ENCODE measurements around the gene KIF5C. TPM values are rescaled to one million over a fixed set of nuclear protein-coding genes. Genes with fewer than 3 reads are reported as not detected.

The KIF5C gene
- polyA plus RNA-seq, 1 experiment, result 0.17 TPM

DNA sequence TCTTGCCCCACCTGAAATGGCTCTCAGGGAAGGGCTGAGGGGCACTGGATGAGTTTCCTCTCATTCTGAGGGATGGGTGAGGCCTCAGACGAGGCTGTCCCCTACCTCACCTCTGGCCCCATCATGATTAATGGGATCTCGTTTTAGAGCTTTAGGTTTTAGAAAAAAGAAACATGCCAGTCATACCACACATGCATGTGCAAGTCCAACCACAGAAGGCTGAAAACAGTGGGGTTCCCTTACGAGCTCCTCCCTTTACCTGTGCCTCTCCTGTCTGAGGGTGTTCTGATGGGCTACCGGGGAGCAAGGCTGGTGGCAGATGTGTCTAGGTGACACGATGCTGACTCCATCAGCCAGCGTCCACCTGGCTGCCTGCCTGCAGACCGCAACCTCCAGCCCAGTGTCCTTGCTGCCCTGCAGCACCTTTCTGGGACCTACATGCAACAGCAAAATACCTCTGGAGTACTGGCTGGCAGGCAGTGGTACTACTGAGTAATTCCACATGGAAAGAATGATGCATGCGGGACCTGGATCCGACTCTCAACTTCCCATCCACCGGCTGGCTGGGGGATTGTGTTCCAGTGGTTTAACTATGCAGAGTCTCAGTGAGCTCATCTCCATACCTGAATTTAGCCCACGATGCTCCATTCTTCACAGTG lies 154.4 kb downstream of the KIF5C start:
- Histone ChIP-seq H3K4me3 (ENCODE audit: low read depth, low read length) (no peak overlapping the region), H3K27me3 (ENCODE audit: control insufficient read depth, insufficient read depth, low read length) (peaks cover 2% of the 10 kb centered on the region; the same call in 1 of the 2 replicates), H3K36me3 (ENCODE audit: control insufficient read depth, insufficient read depth, low read length) (no peaks in the 10 kb centered on the region)
- TF ChIP-seq, protein P1, sequence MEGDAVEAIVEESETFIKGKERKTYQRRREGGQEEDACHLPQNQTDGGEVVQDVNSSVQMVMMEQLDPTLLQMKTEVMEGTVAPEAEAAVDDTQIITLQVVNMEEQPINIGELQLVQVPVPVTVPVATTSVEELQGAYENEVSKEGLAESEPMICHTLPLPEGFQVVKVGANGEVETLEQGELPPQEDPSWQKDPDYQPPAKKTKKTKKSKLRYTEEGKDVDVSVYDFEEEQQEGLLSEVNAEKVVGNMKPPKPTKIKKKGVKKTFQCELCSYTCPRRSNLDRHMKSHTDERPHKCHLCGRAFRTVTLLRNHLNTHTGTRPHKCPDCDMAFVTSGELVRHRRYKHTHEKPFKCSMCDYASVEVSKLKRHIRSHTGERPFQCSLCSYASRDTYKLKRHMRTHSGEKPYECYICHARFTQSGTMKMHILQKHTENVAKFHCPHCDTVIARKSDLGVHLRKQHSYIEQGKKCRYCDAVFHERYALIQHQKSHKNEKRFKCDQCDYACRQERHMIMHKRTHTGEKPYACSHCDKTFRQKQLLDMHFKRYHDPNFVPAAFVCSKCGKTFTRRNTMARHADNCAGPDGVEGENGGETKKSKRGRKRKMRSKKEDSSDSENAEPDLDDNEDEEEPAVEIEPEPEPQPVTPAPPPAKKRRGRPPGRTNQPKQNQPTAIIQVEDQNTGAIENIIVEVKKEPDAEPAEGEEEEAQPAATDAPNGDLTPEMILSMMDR (IDR thresholded peaks at IDR 0.05; ENCODE audit: insufficient read depth, low read depth, low read length), result no peak
- no peak for DNase-seq (ENCODE audit: low read depth)
- POLR2A ChIA-PET, result no interaction called here
- CTCF ChIA-PET, result interaction anchor here (1.1 to 2.7 kb wide), 3 partner anchors 10 to 12 kb away, joined by 4 to 19 read pairs (median 10); no protein-coding TSS in a partner anchor

DNA sequence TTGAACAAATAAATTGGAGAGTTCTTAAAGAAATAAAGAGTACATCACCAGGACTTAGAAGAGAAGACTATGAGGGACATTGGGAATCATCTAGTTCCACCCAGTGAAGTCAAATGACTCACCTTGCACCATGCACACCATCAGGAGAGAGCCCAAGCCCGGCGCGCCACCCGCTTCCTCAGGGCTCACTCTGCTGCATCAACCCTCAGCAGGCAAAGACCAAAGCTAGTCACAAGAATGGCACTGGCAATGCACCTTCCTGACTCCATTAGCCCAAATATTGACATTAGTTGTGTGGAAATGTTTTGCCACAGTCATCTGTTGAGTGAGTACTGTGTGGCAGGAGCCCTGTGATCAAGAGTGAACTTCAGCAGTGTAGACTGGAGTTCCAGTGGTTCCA lies 156.4 kb downstream of the KIF5C start:
- TF ChIP-seq, protein P1 (IDR thresholded peaks at IDR 0.05; ENCODE audit: insufficient read depth, low read depth, low read length), result no peak
- DNase-seq (ENCODE audit: low read depth), result no peak
- ChIA-PET POLR2A (no interaction called here), CTCF (interaction anchor here (0.8 to 2.1 kb wide), 4 partner anchors 8 to 282 kb away, joined by 3 to 10 read pairs (median 4); no protein-coding TSS in a partner anchor)
- peaks cover 2% of the 10 kb centered on the region; the same call in 1 of the 2 replicates for H3K27me3 ChIP-seq (ENCODE audit: control insufficient read depth, insufficient read depth, low read length)
- H3K4me3 ChIP-seq (ENCODE audit: low read depth, low read length), result no peak overlapping the region
- no peaks in the 10 kb centered on the region for H3K36me3 ChIP-seq (ENCODE audit: control insufficient read depth, insufficient read depth, low read length)

DNA sequence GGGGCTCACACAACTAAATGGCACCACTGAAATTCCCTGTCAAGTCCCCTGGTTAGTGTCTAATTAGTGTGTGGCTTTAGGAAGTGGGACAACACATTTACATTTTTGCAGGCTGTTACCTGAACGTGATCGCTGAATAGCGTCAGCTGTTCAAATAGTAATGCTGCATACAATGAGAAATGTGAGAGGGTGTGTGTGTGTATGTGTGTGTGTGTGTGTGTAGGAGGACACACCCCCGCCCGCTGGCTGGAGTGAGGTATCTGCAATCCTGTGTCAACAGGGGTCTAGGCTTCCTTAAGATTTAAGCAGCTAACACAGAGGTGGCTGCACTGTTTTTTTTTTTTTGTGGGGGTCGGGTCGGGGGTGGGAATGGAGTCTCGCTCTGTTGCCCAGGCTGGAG lies 158.7 kb downstream of the KIF5C start:
- TF ChIP-seq, protein P1 (IDR thresholded peaks at IDR 0.05; ENCODE audit: insufficient read depth, low read depth, low read length), result no peak
- H3K36me3 ChIP-seq (ENCODE audit: control insufficient read depth, insufficient read depth, low read length), result no peaks in the 10 kb centered on the region
- POLR2A ChIA-PET, result no interaction called here
- H3K27me3 ChIP-seq (ENCODE audit: control insufficient read depth, insufficient read depth, low read length), result peaks cover 2% of the 10 kb centered on the region
- H3K4me3 ChIP-seq (ENCODE audit: low read depth, low read length), result no peak overlapping the region
- CTCF ChIA-PET, result interaction anchor here (1.0 to 1.2 kb wide), 2 partner anchors 15 to 527 kb away, joined by 3 to 4 read pairs; no protein-coding TSS in a partner anchor
- no peak for DNase-seq (ENCODE audit: low read depth)

DNA sequence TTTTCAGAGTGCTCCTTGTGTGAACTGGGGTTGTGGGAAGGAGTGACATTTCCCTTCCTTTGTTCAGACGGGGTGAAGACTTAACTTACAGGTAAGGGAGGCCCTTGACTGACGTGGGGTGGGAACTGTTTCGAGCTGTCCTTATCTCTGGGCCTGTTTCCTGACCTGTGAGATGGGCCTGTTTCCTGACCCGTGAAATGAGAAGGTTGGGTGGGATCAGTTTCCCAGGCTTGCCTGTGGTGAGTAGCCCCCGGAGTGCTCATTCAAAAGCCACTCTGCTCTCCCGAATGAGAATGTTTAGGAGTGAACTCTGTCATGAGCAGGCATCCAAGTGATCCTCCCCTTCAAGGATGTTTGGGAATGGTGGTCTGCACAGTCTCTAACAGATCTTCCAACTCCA lies 159.4 kb downstream of the KIF5C start:
- DNase-seq (ENCODE audit: low read depth), result no peak
- H3K36me3 ChIP-seq (ENCODE audit: control insufficient read depth, insufficient read depth, low read length), result no peaks in the 10 kb centered on the region
- peaks cover 4% of the 10 kb centered on the region for H3K27me3 ChIP-seq (ENCODE audit: control insufficient read depth, insufficient read depth, low read length)
- no peak overlapping the region for H3K4me3 ChIP-seq (ENCODE audit: low read depth, low read length)
- ChIA-PET POLR2A (no interaction called here), CTCF (interaction anchor here (0.9 kb wide), 1 partner anchor 22 kb away, joined by 3 read pairs; no protein-coding TSS in a partner anchor)
- TF ChIP-seq, protein P1 (IDR thresholded peaks at IDR 0.05; ENCODE audit: insufficient read depth, low read depth, low read length), result no peak

DNA sequence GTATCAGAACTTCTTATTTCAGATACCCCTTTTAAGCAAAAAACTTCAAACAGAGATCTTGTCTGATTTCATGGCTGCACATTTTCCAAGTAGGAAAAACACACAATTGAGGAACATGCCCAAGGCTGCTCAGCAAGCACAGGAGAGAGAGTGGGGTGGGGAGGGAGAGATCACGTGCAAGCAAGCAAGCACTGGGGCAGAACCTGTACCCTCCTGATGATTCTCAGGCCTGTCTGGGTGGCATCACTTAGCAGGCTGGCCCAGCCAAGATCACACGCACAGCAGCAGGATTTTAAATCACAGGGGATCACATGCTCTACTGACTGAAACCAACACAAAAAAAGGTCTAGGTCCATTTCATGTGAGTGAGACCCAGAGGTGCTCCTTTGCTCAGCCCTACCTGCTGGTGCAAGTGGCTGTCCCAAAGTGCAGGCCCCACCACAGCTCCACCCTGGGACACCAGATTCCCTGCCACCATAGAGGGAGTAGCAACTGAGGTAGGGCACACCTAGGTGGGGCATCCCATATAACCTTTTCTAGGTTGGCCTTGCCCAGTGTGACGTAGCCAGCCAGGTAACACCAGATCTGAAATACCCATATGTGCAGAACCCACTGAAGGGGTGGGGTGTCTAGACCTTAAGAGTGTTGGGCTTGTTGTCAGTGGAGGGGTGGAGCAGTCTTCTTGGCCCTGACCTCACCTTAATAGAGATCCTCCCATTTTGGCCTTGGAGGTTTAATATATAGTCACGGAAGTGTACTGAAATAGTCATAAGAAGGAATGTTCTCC lies 161.7 kb downstream of the KIF5C start:
- CTCF ChIA-PET, result interaction anchor here (0.5 to 0.9 kb wide), 2 partner anchors 29 to 525 kb away, joined by 3 read pairs; no protein-coding TSS in a partner anchor
- H3K36me3 ChIP-seq (ENCODE audit: control insufficient read depth, insufficient read depth, low read length), result no peaks in the 10 kb centered on the region
- H3K27me3 ChIP-seq (ENCODE audit: control insufficient read depth, insufficient read depth, low read length), result peaks cover 2% of the 10 kb centered on the region; the same call in 1 of the 2 replicates
- TF ChIP-seq, protein P1 (IDR thresholded peaks at IDR 0.05; ENCODE audit: insufficient read depth, low read depth, low read length), result no peak
- DNase-seq (ENCODE audit: low read depth), result no peak
- H3K4me3 ChIP-seq (ENCODE audit: low read depth, low read length), result no peak overlapping the region
- POLR2A ChIA-PET, result no interaction called here
